ENCODE data around the gene GOLGA6A. TPM values are rescaled to one million over a fixed set of nuclear protein-coding genes. Genes with fewer than 3 reads are reported as not detected.
"Not testable (repeated sequence)": the region's sequence is repeated elsewhere in the genome, so short reads cannot be mapped to it uniquely, and the experiment has no call there.

The GOLGA6A gene, protein sequence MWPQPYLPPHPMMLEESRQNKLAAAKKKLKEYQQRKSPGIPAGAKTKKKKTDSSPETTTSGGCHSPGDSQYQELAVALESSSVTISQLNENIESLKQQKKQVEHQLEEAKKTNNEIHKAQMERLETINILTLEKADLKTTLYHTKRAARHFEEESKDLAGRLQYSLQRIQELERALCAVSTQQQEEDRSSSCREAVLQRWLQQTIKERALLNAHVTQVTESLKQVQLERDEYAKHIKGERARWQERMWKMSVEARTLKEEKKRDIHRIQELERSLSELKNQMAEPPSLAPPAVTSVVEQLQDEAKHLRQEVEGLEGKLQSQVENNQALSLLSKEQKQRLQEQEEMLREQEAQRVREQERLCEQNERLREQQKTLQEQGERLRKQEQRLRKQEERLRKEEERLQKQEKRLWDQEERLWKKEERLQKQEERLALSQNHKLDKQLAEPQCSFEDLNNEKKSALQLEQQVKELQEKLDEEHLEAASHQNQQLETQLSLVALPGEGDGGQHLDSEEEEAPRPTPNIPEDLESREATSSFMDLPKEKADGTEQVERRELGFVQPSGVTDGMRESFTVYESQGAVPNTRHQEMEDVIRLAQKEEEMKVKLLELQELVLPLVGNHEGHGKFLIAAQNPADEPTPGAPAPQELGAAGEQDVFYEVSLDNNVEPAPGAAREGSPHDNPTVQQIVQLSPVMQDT
- total RNA-seq (1.0 TPM in 1 of 2 replicates, not detected in the other), polyA plus RNA-seq (0.31 TPM in 1 of 2 replicates, not detected in the other), polyA minus RNA-seq (not detected in 2 replicates)
- total RNA-seq (2013), result 0.14 TPM

DNA sequence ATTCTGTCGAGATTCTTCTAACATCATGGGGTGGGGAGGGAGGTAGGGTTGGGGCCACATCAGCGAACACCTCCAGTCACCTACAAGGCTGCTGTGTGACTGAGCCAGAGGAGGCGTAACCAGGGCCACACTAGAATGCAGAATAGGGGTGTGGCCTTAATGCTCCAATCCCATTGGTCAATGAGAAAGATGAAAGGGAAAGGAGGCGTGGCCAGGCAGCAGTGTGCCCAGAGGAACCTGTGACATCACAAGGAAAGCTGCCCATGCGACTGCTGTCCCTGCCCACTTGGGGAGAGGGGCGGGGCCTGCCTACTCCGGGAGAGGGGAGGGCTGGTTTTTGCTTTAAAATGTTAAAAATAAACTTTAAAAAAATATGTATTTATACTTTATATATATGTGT lies at the start of gene GOLGA6A:
TSS of gene GOLGA6A (minus strand) at position 101 of the 400 bp plus-strand sequence. CDS start at position 60, 41 bp downstream.
- H2AFZ ChIP-seq (ENCODE audit: insufficient read depth, low read depth, low read length, poor library complexity, severe bottlenecking); H3K27ac Mint-ChIP-seq; H3K9ac ChIP-seq (ENCODE audit: low read length); H4K20me1 ChIP-seq (ENCODE audit: control insufficient read depth, insufficient read depth, low read length, poor library complexity, severe bottlenecking); H3K9me3 Mint-ChIP-seq (ENCODE audit: insufficient read depth); H3K9me3 ChIP-seq (ENCODE audit: control extremely low read depth in 1 of 3, control insufficient read depth in 2 of 3, insufficient read depth in 1 of 3, low read length in 2 of 3); H3K27me3 ChIP-seq (replicated peaks in 1 of 4; ENCODE audit: control extremely low read depth in 1 of 4, control insufficient read depth in 3 of 4, insufficient read depth in 4 of 4, low read length in 3 of 4); H3K36me3 ChIP-seq (replicated peaks in 1 of 2; ENCODE audit: control extremely low read depth in 1 of 2, control insufficient read depth in 1 of 2, extremely low read depth in 1 of 2, insufficient read depth in 2 of 2, low read length in 1 of 2); ATAC-seq (ENCODE audit: low read depth); POLR2A ChIA-PET; DNase-seq; H3K4me3 Mint-ChIP-seq; intact Hi-C loops (cut with micrococcal nuclease); H3K4me2 ChIP-seq (replicated peaks; ENCODE audit: low read depth, low read length, poor library complexity, severe bottlenecking); CTCF ChIA-PET; H3K27me3 Mint-ChIP-seq; H3K4me1 ChIP-seq (ENCODE audit: control insufficient read depth in 2 of 2, insufficient read depth in 2 of 2, low read length in 2 of 2); H3K4me3 ChIP-seq (ENCODE audit: control extremely low read depth in 1 of 5, extremely low read depth in 1 of 5, insufficient read depth in 1 of 5, low read depth in 2 of 5, low read length in 4 of 5); H3K79me2 ChIP-seq (ENCODE audit: control insufficient read depth, insufficient read depth, low read length); H3K4me1 Mint-ChIP-seq; H3K27ac ChIP-seq (ENCODE audit: low read length in 2 of 2): not testable (repeated sequence)
- WGBS (ENCODE audit: insufficient coverage), result no CpG with 5 or more reads among the region's 7 CpGs

DNA sequence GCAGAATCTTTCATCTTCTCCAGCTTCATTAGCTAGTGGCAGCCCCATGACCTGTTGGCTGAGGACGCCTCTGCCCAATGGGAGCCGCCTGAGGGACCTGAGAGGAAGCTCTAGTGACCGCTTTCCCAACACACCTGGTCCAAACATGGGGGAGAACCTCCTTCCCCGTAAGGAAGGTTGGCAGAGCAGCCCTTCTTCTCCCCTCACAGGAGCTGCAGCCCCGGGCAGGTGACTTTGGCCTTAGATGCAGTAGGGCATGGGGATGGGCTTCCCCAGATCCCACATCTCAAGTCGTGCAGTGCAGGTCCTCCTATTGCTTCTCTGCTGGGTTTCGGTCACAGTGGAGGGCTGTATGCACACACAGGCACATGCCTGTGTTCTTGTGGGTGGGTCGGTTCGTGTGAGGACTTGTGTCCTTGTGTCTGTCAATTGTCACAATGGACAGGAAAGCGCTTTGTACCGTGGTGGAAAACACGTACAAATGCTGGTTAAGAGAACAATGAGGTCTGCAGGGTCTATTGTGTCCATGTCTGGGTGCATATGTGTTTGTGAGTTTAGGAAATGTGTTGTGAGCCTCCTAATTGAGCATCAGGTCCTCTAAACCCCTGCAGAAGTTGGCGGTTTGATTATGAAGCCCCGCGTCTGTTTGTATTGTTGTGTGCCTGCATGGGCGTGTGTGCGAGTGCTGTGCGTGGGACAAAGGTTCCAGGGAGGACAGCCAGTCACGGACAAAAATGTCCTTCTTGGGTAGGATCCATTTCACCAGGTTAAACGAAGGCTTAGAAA lies 49.5 kb upstream of the GOLGA6A start:
- ChIA-PET POLR2A (no interaction called here), CTCF (interaction anchor here (1.2 kb wide), 1 partner anchor 188 kb away, joined by 3 read pairs; no protein-coding TSS in a partner anchor)
- Histone ChIP-seq H3K27ac (ENCODE audit: low read length in 2 of 2) (no peak overlapping the region), H3K4me3 (ENCODE audit: control extremely low read depth in 1 of 5, extremely low read depth in 1 of 5, insufficient read depth in 1 of 5, low read depth in 2 of 5, low read length in 4 of 5) (no peak overlapping the region), H3K9me3 (ENCODE audit: control extremely low read depth in 1 of 3, control insufficient read depth in 2 of 3, insufficient read depth in 1 of 3, low read length in 2 of 3) (peaks cover 0 to 82% (median 12%) of the 10 kb centered on the region in 3 donors), H3K4me2 (replicated peaks; ENCODE audit: low read depth, low read length, poor library complexity, severe bottlenecking) (no peak overlapping the region), H3K27me3 (replicated peaks in 1 of 4; ENCODE audit: control extremely low read depth in 1 of 4, control insufficient read depth in 3 of 4, insufficient read depth in 4 of 4, low read length in 3 of 4) (peaks cover 0 to 97% (median 63%) of the 10 kb centered on the region in 4 experiments), H3K9ac (ENCODE audit: low read length) (no peak overlapping the region), H3K36me3 (replicated peaks in 1 of 2; ENCODE audit: control extremely low read depth in 1 of 2, control insufficient read depth in 1 of 2, extremely low read depth in 1 of 2, insufficient read depth in 2 of 2, low read length in 1 of 2) (no peaks in the 10 kb centered on the region), H3K79me2 (ENCODE audit: control insufficient read depth, insufficient read depth, low read length) (no peaks in the 10 kb centered on the region), H3K4me1 (ENCODE audit: control insufficient read depth in 2 of 2, insufficient read depth in 2 of 2, low read length in 2 of 2) (peaks cover 77 to 78% of the 10 kb centered on the region in 2 donors), H2AFZ (ENCODE audit: insufficient read depth, low read depth, low read length, poor library complexity, severe bottlenecking) (no peak overlapping the region), H4K20me1 (ENCODE audit: control insufficient read depth, insufficient read depth, low read length, poor library complexity, severe bottlenecking) (no peaks in the 10 kb centered on the region)
- Mint-ChIP-seq H3K9me3 (ENCODE audit: insufficient read depth) (no peaks in the 10 kb centered on the region), H3K27me3 (peaks cover 71% of the 10 kb centered on the region), H3K4me1 (peaks cover 61% of the 10 kb centered on the region), H3K27ac (peak overlapping the region; percentile 73), H3K4me3 (peak overlapping the region; percentile 42)
- no peak for TF ChIP-seq EZH2 (IDR thresholded peaks at IDR 0.05; ENCODE audit: borderline replicate concordance, insufficient read depth, low read depth, low read length, poor library complexity, severe bottlenecking)
- TF ChIP-seq, protein P1, sequence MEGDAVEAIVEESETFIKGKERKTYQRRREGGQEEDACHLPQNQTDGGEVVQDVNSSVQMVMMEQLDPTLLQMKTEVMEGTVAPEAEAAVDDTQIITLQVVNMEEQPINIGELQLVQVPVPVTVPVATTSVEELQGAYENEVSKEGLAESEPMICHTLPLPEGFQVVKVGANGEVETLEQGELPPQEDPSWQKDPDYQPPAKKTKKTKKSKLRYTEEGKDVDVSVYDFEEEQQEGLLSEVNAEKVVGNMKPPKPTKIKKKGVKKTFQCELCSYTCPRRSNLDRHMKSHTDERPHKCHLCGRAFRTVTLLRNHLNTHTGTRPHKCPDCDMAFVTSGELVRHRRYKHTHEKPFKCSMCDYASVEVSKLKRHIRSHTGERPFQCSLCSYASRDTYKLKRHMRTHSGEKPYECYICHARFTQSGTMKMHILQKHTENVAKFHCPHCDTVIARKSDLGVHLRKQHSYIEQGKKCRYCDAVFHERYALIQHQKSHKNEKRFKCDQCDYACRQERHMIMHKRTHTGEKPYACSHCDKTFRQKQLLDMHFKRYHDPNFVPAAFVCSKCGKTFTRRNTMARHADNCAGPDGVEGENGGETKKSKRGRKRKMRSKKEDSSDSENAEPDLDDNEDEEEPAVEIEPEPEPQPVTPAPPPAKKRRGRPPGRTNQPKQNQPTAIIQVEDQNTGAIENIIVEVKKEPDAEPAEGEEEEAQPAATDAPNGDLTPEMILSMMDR (IDR thresholded peaks at IDR 0.05), result no peak
- intact Hi-C loops (cut with micrococcal nuclease), result no loop called here
- WGBS (ENCODE audit: insufficient coverage), result 22% methylated on average over 17 of the region's 20 CpGs
- ATAC-seq (ENCODE audit: low read depth), result no peak
- peak; percentile 47 for DNase-seq

Data from B cell (primary cell).